IPS DF 6.9 (cell line): ENCODE measurements around the gene TM4SF1.
"Not testable (repeated sequence)": the region's sequence is repeated elsewhere in the genome, so short reads cannot be mapped to it uniquely, and the experiment has no call there.

Source experiments
- DNase-seq: peaks from one replicate; pipeline ENCODE4 v3.0.0-alpha.2; 2013; ENCODE audit warnings: low read depth, low spot score
- H3K27ac ChIP-seq: one replicate; pipeline ENCODE4 v1.5.1; 2013; ENCODE audit warnings: low read length, control low read depth
- H3K27me3 ChIP-seq: 2 replicates; pipeline ENCODE4 v1.6.1; 2013; ENCODE audit warnings: mild to moderate bottlenecking, low read length; ENCODE audit not compliant: control insufficient read depth, insufficient read depth
- H3K36me3 ChIP-seq: 2 replicates; pipeline ENCODE4 v1.6.1; 2013; ENCODE audit warnings: low read length; ENCODE audit not compliant: control insufficient read depth, insufficient read depth
- H3K4me1 ChIP-seq: 2 replicates; pipeline ENCODE4 v1.6.1; 2013; ENCODE audit warnings: low read length; ENCODE audit not compliant: control insufficient read depth, insufficient read depth
- H3K4me3 ChIP-seq: 2 replicates; pipeline ENCODE4 v1.5.1; 2013; ENCODE audit warnings: mild to moderate bottlenecking, low read length
- H3K9me3 ChIP-seq: 2 replicates; pipeline ENCODE4 v1.6.1; 2013; ENCODE audit warnings: low read length, inconsistent platforms; ENCODE audit not compliant: control insufficient read depth, insufficient read depth
- WGBS: extraction: QIAGEN DNeasy Blood & Tissue Kit; methylation state at CpG from one replicate; pipeline ENCODE4 v1.1.7; 2013; ENCODE audit warnings: mixed read lengths, missing lambda C conversion rate; ENCODE audit not compliant: insufficient read length, insufficient coverage; 5-methylcytosine and 5-hydroxymethylcytosine counted together

The TM4SF1 gene

DNA sequence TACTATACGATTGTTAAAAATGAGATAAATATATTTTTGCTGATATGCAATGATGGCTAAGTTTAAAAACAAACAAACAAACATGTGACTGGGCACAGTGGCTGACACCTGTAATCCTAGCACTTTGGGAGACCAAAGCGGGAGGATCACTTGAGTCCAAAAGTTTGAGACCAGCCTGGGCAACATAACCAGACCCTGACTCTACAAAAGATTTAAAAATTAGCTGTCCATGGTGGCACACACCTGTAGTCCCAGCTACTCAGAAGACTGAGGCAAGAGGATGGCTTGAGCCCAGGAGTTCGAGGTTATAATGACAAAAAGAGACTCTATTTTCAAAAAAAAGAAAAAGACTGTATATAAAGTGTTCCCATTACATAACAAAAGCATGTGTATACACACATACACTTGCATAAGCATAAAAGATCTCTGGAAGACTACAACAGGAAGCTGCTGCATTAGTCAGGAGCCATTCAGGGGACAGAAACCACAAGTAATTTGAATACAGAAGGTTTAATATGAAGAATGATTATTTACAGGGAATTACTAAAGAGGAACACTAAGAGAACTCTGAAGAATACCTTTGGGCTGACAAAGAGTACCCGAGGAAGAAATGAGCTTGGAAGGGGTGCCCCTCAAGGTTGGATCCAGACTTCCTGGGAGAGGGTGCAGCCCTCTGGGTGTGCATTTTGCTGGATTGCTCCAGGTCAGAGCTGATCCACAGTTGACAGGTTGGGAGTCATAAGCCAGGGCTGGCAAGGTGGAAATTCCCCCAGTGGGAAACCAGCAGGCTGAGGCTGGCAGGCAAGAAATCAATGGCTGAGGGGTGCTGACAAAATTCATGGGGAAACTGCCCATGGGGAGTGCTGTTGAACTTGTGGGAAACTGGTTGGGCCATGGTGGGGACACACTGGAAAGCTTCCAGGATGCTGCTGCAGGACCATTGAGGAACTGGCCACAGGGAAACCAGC is 34.8 kb downstream of the TM4SF1 start:
- H3K9me3 ChIP-seq, result no peaks in the 10 kb centered on the region
- H3K27me3 ChIP-seq, result no peaks in the 10 kb centered on the region
- no peak overlapping the region for H3K4me3 ChIP-seq
- 100% methylated on average over 1 of the region's 4 CpGs for WGBS
- no peaks in the 10 kb centered on the region for H3K4me1 ChIP-seq
- no peak overlapping the region for H3K27ac ChIP-seq
- no peaks in the 10 kb centered on the region for H3K36me3 ChIP-seq
- no peak for DNase-seq

DNA sequence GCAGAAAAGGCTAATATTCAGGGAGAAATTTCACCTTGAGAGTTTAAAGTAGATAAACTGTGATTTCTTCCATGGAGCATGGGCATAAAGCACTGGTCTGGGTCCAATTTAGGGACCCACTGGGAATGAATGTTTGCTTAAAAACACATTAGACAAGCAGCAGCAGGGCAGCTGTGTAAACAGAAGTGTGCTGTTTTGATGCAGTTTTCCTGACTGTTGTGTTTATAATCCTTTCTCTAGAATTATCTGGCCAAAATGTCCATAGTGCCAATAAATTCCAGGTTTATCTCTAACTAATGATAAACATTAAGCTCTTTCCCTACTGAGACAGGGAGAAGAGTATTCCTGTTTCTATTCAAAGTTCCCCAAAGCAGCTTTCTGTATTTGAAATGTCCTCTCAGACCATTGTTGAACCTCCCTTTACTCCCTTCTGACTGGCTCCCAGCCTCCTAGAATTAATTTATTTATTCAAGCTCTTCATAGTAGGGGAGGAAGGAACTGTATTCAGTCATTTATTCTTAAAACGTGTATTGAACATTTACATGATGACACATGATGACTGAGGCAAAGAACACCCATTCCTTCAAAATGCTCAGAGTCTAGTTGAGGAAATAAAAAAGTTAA is 37.0 kb downstream of the TM4SF1 start:
- Histone ChIP-seq H3K4me1 (no peaks in the 10 kb centered on the region), H3K27me3 (no peaks in the 10 kb centered on the region), H3K27ac (no peak overlapping the region), H3K4me3 (no peak overlapping the region), H3K9me3 (no peaks in the 10 kb centered on the region), H3K36me3 (no peaks in the 10 kb centered on the region)
- no CpG with 5 or more reads among the region's 1 CpG for WGBS
- DNase-seq, result no peak

DNA sequence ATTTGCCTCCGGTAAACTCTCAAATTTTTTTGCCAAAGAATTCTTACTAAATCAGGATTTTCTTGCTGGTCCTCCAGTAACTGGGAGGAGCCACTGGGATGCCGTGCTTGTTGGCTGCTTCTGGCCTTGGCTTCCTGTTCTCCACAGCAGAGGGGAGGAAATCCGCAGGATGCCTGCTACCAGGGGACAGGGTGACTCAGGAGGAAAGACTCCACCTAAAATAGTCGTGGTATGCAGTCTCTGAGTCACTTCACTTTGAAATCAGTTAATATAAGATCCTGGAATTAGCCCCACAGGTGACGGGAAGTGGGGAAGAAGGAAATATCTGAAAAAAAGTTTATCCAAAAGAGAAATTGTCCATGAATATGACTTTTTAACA is 37.5 kb downstream of the TM4SF1 start:
- H3K9me3 ChIP-seq, result no peaks in the 10 kb centered on the region
- no peaks in the 10 kb centered on the region for H3K36me3 ChIP-seq
- H3K27me3 ChIP-seq, result no peaks in the 10 kb centered on the region
- DNase-seq, result peak; percentile 57
- no CpG with 5 or more reads among the region's 5 CpGs for WGBS
- no peaks in the 10 kb centered on the region for H3K4me1 ChIP-seq
- H3K27ac ChIP-seq, result no peak overlapping the region
- no peak overlapping the region for H3K4me3 ChIP-seq

DNA sequence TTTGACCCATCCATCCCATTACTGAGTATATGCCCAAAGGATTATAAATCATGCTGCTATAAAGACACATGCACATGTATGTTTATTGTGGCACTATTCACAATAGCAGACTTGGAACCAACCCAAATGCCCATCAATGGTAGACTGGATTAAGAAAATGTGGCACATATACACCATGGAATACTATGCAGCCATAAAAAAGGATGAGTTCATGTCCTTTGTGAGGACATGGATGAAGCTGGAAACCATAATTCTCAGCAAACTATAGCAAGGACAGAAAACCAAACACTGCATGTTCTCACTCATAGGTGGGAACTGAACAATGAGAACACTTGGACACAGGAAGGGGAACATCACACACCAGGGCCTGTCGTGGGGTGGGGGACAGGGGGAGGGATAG is 40.0 kb downstream of the TM4SF1 start:
- not testable (repeated sequence) for H3K27ac ChIP-seq, H3K27me3 ChIP-seq, H3K9me3 ChIP-seq, H3K4me3 ChIP-seq, H3K36me3 ChIP-seq, H3K4me1 ChIP-seq, DNase-seq
- WGBS, result no CpG with 5 or more reads among the region's 1 CpG

DNA sequence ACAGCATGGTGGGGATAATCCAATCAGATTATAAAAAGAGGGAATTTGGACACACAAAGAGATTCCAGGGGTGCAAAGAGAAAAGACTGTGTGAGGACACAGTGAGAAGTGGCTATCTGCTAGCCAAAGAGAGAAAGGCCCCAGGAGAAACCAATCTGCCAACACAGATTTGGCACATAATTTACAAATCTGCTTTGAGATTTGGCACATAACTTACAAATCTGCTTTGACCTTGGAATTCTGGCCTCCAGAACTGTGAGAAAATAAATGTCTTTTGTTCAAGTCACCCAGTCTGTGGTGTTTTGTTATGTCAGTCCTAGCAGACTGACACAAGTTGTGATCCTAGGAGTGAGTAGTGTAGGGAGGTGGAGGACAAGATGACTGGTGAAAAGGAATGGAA is 40.5 kb downstream of the TM4SF1 start:
- Histone ChIP-seq H3K4me3 (no peak overlapping the region), H3K27me3 (no peaks in the 10 kb centered on the region), H3K27ac (no peak overlapping the region), H3K9me3 (no peaks in the 10 kb centered on the region), H3K4me1 (no peaks in the 10 kb centered on the region), H3K36me3 (no peaks in the 10 kb centered on the region)
- DNase-seq, result no peak

DNA sequence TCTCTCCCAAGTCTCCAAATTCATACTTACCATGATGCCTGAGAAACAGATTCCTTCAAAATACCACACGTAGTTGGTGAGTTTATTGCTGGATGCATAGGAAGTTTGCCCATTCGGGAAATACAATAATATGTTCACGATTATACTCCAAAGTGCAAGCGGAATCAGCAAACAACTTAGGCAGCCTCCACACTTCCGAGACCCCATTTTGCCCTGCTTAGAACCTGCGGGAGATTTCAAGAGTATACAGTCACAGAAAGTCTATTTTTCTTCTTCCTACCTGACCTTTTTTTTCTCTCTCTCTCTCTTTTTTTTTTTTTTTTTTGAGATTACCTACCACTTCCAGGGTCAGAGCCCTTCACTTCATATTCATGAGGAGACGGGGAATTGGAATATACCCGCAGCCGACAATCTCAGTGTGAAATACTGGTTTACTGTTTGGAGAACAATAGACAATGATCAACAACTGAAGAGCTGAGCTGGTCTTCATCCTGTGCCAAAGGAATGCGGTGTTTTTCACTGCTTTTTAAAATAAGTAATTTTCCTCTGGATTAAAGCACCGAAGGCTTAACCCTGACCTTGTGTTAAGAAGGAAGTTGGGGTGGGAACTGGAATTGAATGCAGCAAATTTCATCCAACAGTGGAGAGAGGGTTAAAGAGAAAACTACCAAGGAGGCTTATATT is 44.1 kb downstream of the TM4SF1 start, which contains the start of gene TM4SF18:
TSS of gene TM4SF18 (minus strand) at position 461 of the 684 bp plus-strand sequence. CDS start at position 207, 254 bp downstream.
- H3K4me1 ChIP-seq, result no peaks in the 10 kb centered on the region
- no peaks in the 10 kb centered on the region for H3K36me3 ChIP-seq
- H3K9me3 ChIP-seq, result no peaks in the 10 kb centered on the region
- no peak for DNase-seq
- no peaks in the 10 kb centered on the region for H3K27me3 ChIP-seq
- no CpG with 5 or more reads among the region's 11 CpGs for WGBS
- H3K27ac ChIP-seq, result no peak within 1 kb of the TSS
- H3K4me3 ChIP-seq, result no peak within 1 kb of the TSS

DNA sequence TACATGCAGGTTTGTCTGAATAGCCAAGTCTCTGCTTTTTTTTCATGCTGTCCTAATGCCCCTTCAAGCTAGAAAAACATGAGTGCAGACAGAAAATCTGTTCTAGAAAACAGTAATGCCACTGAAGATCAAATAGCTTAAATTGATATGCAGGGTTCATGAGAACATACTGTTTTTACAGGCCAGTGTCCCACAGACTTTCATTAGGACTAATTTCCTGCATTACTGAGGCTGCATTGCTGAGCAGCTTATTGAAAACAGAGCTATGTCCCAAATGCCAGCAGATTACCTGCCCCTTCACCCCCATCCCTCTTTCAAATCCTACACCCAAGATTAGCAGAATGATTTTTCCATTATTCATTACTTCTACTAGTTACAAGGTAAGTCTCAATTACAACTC is 44.7 kb downstream of the TM4SF1 start:
- H3K9me3 ChIP-seq, result no peaks in the 10 kb centered on the region
- no peak overlapping the region for H3K4me3 ChIP-seq
- H3K27ac ChIP-seq, result no peak overlapping the region
- H3K27me3 ChIP-seq, result no peaks in the 10 kb centered on the region
- no peaks in the 10 kb centered on the region for H3K4me1 ChIP-seq
- DNase-seq, result no peak
- no peaks in the 10 kb centered on the region for H3K36me3 ChIP-seq

DNA sequence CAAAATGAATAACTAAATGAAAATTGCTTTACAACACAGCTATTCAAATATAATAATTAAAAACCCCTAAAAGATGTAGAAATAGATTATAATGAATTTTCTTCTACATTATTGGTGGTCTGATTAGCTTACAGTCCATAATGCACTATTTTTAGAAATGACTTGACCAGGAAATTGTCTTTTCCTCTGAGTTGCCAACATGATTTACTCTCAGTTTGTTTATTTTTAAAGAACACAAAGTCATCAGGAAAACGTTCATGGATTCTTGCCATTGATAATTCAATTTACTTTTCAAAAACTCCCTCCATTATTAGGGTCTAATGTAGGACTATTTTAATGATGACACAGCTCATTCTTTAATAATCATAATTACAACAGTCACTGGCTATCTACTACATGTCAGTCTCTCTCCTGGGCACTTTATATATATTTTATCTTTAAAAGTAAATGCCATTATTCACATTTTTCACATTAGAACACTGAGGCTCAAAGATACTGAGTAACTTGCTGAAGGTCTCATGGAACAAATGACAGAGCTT is 45.2 kb downstream of the TM4SF1 start:
- WGBS, result no CpG with 5 or more reads among the region's 1 CpG

DNA sequence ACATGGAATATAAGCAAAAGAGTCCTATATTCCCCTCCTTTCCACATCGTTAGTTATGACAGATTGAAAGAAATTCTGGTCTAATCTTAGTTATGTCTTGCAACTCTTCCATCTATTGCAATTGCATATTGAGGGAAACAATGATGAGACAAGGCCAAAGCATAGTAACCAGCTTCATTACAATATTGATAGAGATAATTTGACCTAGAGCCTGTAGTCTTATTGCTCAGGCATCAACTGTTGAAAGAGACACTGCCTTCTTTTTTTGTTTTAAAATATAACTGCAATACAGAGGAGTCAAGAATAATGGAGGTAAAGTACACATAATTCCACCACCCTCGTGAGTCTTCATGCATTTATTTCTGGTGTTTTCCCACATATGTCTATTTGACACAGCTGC is 46.1 kb downstream of the TM4SF1 start:
- H3K4me3 ChIP-seq, result no peak overlapping the region
- no peak overlapping the region for H3K27ac ChIP-seq
- no peaks in the 10 kb centered on the region for H3K27me3 ChIP-seq
- no peak for DNase-seq
- no peaks in the 10 kb centered on the region for H3K36me3 ChIP-seq
- no peaks in the 10 kb centered on the region for H3K4me1 ChIP-seq
- no peaks in the 10 kb centered on the region for H3K9me3 ChIP-seq
- no CpG with 5 or more reads among the region's 2 CpGs for WGBS

More for the DNA sequence above, 45.2 kb downstream of the TM4SF1 start:
- Histone ChIP-seq H3K9me3 (no peaks in the 10 kb centered on the region), H3K27ac (no peak overlapping the region), H3K36me3 (no peaks in the 10 kb centered on the region), H3K4me3 (no peak overlapping the region), H3K4me1 (no peaks in the 10 kb centered on the region), H3K27me3 (no peaks in the 10 kb centered on the region)
- DNase-seq, result no peak

DNA sequence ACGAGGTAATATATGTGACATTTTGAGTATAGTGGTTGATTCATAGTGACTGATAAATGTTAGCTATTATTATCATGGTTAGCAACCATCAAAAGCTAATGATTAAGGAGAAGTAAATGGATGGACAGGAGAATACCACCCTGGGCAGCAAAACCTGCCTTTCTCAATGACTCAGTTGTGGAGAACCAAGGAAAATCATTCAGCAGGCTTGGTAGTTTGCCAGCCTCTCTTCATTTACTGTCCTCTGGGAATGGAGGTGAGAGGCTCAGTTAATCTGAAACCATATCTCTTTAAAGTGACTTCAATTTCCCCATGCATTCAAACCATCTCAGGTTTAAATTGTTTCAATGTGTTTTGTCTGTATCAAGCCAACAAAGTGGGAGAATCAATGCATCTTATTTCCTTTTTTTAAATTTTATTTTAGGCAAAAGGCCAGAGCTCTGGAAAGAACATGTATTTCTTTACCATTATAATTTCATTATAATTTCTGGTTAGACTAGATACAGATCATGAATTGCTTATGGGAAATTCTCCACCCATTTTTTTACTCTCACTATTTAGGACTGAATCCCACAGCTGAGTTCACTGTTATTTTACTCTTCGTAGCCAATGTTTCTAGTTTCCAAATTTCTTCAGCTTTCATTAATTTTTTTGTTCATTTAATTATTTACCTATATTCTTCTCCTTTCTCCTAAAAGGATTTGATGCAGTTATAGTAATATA is 46.7 kb downstream of the TM4SF1 start:
- no peaks in the 10 kb centered on the region for H3K9me3 ChIP-seq
- H3K36me3 ChIP-seq, result no peaks in the 10 kb centered on the region
- no peak overlapping the region for H3K27ac ChIP-seq
- H3K4me3 ChIP-seq, result no peak overlapping the region
- WGBS, result no CpG with 5 or more reads among the region's 2 CpGs
- no peaks in the 10 kb centered on the region for H3K4me1 ChIP-seq
- DNase-seq, result no peak
- no peaks in the 10 kb centered on the region for H3K27me3 ChIP-seq
